GM21723 (cell line): ENCODE data around the gene CAPN14.

ENCODE experiments used
- ATAC-seq: cut with Tn5 transposase; IDR thresholded peaks from one replicate; pipeline ENCODE4 v1.9.1; 2021; ENCODE audit warnings: mild to moderate bottlenecking, moderate library complexity; ENCODE audit not compliant: unreplicated experiment

The CAPN14 gene

GRCh38 chr2:31148514-31148913, 68.8 kb downstream of the CAPN14 start:
- no peak for ATAC-seq

DNA sequence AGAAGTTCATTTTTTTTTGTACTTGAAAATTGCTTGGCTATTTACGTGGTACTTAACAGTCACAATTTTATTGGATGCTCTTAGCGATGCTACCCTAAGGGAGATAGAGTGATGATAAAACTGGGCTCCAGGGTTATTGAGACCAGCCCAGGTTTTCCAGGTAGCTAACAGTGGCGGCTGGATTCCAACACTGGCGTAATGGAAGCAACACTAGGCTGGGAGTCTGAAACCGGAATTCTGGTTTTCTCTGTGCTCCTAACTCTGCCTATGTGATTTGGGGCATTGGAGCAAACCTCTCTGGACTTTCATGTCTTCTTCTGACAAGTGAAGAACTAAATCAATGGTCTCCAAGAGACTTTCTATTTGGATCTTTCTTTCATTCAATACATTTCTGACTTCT, 69.7 kb downstream of the CAPN14 start:
- ATAC-seq, result no peak

- ATAC-seq, result no peak
These were observed 75.2 kb downstream of the CAPN14 start for GRCh38 chr2:31142110-31142509.

DNA sequence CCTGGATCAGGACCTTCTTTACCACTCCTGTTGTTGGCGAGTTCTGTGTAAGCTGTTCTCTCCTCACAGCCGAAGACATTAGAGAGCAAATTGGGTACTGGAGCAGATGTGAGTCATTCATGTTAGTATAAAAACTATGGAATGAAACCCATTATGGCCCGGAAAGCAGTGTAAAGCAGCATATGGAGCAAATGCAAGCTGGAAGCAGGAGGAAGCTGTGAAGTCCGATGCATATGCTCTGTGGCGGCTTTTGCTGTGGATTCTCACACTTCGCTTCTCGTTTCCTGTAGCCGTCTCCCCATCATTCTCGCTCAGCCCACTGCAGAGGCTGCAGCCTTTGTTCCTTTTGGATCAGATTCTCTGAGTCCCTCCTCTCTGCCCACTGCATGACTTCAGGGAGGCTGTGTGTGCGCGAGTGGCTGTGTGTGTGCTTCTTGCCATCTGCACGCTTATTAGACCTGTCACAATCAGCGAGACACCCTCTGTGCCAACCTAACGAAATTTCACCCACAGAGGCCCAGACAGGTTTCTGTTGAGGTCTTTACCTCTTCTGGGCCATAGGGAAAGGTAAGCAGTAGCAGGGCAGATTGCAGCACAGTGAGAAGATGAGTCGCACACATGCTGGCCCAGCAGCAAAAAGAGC, 75.8 kb downstream of the CAPN14 start:
- no peak for ATAC-seq

GRCh38 chr2:31140151-31140550, 77.2 kb downstream of the CAPN14 start:
- no peak for ATAC-seq

- ATAC-seq, result no peak
These were observed 77.6 kb downstream of the CAPN14 start for GRCh38 chr2:31139671-31140070.

DNA sequence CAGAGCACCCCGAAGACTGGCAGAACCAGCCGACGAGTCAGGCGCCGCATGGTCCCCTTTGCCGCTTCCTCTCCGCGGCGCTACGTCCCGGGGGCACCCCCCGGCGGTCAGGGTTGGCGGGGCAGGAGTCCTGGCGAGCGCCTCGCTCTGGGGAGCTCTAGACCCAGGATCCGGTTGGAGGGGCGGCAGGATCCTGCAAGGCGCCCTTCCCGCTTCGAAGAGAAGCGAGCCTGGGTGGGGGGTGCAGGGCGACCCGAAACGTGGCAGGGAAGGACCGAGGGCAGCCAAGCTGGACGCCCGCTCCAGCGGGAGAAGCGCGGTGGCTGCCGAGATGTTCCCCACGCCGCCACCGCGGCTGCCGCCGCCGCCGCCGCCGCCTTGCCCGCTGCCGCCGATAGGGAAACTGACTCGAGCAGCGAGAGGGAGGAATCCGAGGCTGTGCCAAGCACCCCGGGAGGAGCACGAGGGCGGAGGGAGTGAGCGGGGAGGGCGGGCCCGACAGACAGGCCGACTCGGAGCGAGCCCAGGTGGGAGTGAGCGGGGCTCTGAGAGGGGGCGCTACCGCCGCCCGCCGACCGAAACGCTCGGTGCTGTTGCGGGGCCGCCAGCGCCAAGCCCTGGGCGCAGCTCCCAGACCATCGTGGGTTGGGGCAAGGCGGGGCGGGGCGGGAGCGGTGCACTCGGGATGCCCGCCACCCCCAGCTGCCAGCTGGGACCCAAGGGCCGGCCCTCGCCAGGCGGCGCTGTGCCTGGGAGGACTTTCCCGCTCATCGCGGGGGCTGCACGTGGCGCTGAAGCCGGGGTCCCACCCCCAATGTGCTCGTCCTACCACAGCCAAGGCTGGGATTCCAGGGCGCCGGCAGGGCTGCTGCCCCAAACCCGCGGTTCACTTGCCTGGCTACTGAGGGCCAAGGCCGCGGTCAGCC, 79.0 kb downstream of the CAPN14 start, which contains the start of gene GALNT14:
Gene GALNT14 (minus strand): TSS at position 404 of the 926 bp plus-strand sequence. CDS start 354 bp downstream, at position 50.
- ATAC-seq, result peak; percentile 68

- no peak for ATAC-seq
These were observed 79.9 kb downstream of the CAPN14 start for GRCh38 chr2:31137211-31138036.

- ATAC-seq, result no peak
These were observed 80.6 kb downstream of the CAPN14 start for GRCh38 chr2:31136732-31137131.

GRCh38 chr2:31136000-31136399, 81.3 kb downstream of the CAPN14 start:
- no peak for ATAC-seq

DNA sequence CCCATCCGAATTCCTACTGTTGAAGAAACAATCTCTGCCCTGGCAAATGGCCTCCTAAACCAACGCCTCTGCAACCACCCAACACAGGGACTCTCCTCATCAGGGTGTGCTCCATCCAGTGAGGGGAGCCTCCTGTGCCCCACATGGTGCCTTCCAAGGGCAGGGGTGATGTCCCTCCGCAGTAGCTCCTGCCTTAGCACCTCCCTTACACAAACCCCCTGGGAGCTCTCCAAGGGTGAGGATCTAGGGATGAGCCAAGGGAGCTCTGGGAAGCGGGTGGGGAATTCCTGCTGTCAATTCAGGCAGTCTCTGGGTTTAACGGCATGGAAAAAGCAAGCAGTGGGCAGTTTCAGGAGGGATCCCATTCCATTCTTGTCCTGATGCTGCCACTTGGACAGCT, 82.8 kb downstream of the CAPN14 start:
- no peak for ATAC-seq

- ATAC-seq, result no peak
These were observed 84.5 kb downstream of the CAPN14 start for GRCh38 chr2:31132786-31133185.

- no peak for ATAC-seq
These were observed 85.4 kb downstream of the CAPN14 start for GRCh38 chr2:31131871-31132270.

DNA sequence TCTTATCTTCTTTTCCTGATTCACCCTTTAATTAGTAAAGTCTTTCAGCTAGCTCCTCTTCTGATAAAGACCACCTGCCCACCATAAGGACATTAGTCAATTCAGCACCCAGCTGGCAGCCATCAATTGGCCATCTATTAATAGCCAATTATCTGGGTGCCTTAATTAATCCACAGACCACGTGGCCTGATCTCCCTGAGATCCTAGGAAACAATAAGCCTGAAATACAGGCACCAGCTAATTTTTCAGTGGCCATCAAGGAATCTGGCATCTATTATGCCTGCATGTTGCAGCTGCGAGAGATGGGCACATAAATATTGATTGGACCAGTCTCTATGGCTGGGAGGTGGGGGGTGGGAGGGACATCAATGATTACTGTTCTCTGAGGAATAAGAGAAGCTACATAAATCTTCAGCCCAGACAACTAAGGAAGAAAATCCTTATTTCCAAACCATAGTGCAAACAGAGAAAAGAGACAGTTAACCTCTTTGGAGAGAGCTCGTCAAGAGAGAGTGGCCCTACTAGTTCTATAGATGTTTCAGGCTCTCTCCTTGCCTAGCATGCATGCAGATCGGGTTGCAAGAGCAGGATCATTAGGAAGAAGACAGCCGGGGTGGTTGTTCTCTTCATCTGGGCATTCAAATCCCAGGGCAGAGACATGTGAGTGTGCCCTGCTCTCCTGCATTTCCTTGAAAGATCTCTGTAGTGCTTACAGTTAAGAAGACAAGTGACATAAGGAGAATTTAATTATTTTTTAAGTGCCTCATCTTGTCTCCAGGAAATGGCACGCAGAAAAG, 87.7 kb downstream of the CAPN14 start:
- ATAC-seq, result no peak

DNA sequence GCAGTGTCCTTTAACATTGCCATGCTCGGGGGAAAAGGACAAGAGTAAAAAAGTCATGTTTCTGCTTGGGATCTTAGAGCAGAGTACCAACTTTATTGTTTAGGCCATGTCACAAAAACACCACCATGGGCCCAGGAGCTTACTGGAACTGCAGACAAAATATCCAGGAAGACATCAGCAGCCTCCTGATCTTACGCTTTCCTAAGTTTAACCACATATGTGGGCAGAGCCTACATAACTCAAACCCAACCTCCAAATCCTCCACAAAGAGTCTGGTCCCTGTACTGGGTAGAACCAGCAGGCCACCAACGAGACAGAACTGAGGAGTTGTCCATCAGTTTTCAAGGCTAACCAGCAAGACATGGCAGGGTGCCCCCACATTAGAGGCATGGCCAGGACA, 89.4 kb downstream of the CAPN14 start:
- ATAC-seq, result no peak

DNA sequence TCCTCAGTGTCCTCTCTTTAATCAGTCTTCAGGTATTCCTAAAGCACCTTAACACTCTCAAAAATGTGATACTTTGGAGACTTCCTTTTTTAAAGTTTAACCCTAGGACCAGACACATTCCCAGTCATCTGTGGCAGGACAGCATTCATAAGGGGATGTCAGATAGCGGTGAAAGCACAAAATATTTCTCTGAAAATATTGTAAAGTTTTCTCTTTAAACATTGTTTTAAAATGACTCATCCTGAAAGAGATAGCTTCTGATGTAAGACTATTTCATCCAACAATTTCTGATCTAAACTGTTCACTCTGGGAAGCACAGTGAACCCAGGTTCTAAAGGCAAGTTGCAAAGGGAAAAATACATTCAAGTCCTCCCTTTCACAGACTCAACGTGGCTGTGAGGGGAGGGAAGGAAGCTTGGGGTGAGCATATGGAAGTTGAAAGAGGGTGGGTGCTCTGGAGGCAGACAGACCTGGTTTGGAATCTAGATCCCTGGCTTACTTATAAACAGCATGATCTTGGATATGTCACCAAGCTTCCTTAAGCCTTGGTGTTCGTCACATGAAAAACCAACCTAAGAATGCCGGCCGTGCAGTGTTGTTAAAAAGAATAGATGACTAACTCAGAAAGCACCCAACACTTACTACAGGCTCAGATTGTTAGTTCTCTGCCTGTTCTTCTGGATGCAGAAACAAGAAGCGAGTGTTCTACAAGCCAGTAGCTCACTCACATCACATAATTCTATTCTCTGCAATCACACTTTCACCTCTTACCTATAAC, 91.2 kb downstream of the CAPN14 start:
- ATAC-seq, result no peak

DNA sequence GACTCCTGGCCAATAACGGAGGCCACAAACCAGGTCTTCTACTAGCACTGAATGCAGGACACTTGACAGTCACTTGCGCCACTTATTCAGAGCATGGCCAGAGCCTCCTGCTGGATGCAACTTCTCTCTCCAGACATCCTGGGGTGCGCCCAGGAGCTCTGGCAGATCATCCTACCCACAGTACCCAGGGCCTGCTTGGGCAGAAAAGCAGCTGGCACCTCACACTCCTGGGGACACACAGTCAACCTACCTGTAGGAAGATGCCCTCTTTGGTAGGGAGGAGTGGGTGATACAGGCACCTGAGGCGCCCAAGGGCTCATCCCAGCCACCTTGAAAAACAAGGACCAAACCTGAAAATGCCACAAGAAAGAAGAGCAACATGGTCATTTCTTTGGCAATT, 92.4 kb downstream of the CAPN14 start:
- ATAC-seq, result no peak
